ENCODE results near the gene UQCRC2. TPM values are rescaled to one million over a fixed set of nuclear protein-coding genes. Genes with fewer than 3 reads are reported as not detected.

UQCRC2 gene
- total RNA-seq, 2 experiments from 2014 or later: 260 to 273 TPM

- ChIA-PET POLR2A (no interaction called here), CTCF (no interaction called here)
- Mint-ChIP-seq H3K9me3 (no peaks in the 10 kb centered on the region), H3K4me3 (no peak overlapping the region), H3K27ac (no peak overlapping the region), H3K36me3 (peaks cover 21% of the 10 kb centered on the region), H3K27me3 (no peaks in the 10 kb centered on the region), H3K4me1 (ENCODE audit: low read depth) (no peaks in the 10 kb centered on the region)
- DNase-seq: no peak
- intact Hi-C loops (cut with micrococcal nuclease): no loop called here
These were observed 32.4 kb downstream of the UQCRC2 start for GRCh38 chr16:21985524-21985923.

GRCh38 chr16:21986692-21987246 lies 33.6 kb downstream of the UQCRC2 start:
- Mint-ChIP-seq H3K27me3 (no peaks in the 10 kb centered on the region), H3K9me3 (no peaks in the 10 kb centered on the region)

GRCh38 chr16:21987498-21987897 lies 34.3 kb downstream of the UQCRC2 start:
- DNase-seq: no peak
- Mint-ChIP-seq H3K27ac (no peak overlapping the region), H3K4me1 (ENCODE audit: low read depth) (peaks cover 8% of the 10 kb centered on the region), H3K4me3 (no peak overlapping the region), H3K9me3 (no peaks in the 10 kb centered on the region), H3K27me3 (no peaks in the 10 kb centered on the region), H3K36me3 (peaks cover 10% of the 10 kb centered on the region)
- ChIA-PET POLR2A (no interaction called here), CTCF (interaction anchor here (1.1 to 4.6 kb wide), 2 partner anchors 14 to 90 kb away, joined by 3 to 45 read pairs; no protein-coding TSS in a partner anchor)
- intact Hi-C loops (cut with micrococcal nuclease): no loop called here

More at GRCh38 chr16:21986692-21987246, 33.6 kb downstream of the UQCRC2 start:
- intact Hi-C loops (cut with micrococcal nuclease): no loop called here
- H3K4me1 Mint-ChIP-seq (ENCODE audit: low read depth): peaks cover 5% of the 10 kb centered on the region
- ChIA-PET POLR2A (no interaction called here), CTCF (interaction anchor here (0.9 kb wide), 1 partner anchor 85 kb away, joined by 3 read pairs; no protein-coding TSS in a partner anchor)
- no peak overlapping the region for H3K4me3 Mint-ChIP-seq
- DNase-seq: no peak
- H3K36me3 Mint-ChIP-seq: peaks cover 16% of the 10 kb centered on the region
- no peak overlapping the region for H3K27ac Mint-ChIP-seq

- no peaks in the 10 kb centered on the region for H3K27me3 Mint-ChIP-seq
- no peak for DNase-seq
- H3K4me3 Mint-ChIP-seq: no peak overlapping the region
- peaks cover 4% of the 10 kb centered on the region for H3K36me3 Mint-ChIP-seq
- ChIA-PET CTCF (interaction anchor here (1.0 to 4.6 kb wide), 4 partner anchors 11 to 199 kb away, joined by 3 to 45 read pairs (median 12); no protein-coding TSS in a partner anchor), POLR2A (interaction anchor here (0.7 to 1.7 kb wide), 2 partner anchors 36 to 320 kb away, joined by 3 to 5 read pairs; partner anchors contain the start of gene UQCRC2)
- intact Hi-C loops (cut with micrococcal nuclease): no loop called here
- no peak overlapping the region for H3K27ac Mint-ChIP-seq
- peaks cover 12% of the 10 kb centered on the region for H3K4me1 Mint-ChIP-seq (ENCODE audit: low read depth)
- no peaks in the 10 kb centered on the region for H3K9me3 Mint-ChIP-seq
These were observed 36.0 kb downstream of the UQCRC2 start for GRCh38 chr16:21989133-21989532.

GRCh38 chr16:21989751-21990150 lies 36.6 kb downstream of the UQCRC2 start:
- peaks cover 3% of the 10 kb centered on the region for H3K36me3 Mint-ChIP-seq
- POLR2A ChIA-PET: interaction anchor here (1.7 kb wide), 1 partner anchor 36 kb away, joined by 5 read pairs; the partner anchor contains the start of gene UQCRC2
- peaks cover 12% of the 10 kb centered on the region for H3K4me1 Mint-ChIP-seq (ENCODE audit: low read depth)
- CTCF ChIA-PET: interaction anchor here (0.6 to 4.6 kb wide), 6 partner anchors 10 to 405 kb away, joined by 3 to 45 read pairs (median 6); no protein-coding TSS in a partner anchor
- no peak for DNase-seq
- H3K27ac Mint-ChIP-seq: no peak overlapping the region
- no peaks in the 10 kb centered on the region for H3K9me3 Mint-ChIP-seq
- no peak overlapping the region for H3K4me3 Mint-ChIP-seq
- intact Hi-C loops (cut with micrococcal nuclease): no loop called here
- H3K27me3 Mint-ChIP-seq: no peaks in the 10 kb centered on the region

GRCh38 chr16:21990381-21990944 lies 37.3 kb downstream of the UQCRC2 start:
- DNase-seq: no peak
- no peaks in the 10 kb centered on the region for H3K27me3 Mint-ChIP-seq
- no peak overlapping the region for H3K4me3 Mint-ChIP-seq
- no peaks in the 10 kb centered on the region for H3K9me3 Mint-ChIP-seq
- ChIA-PET POLR2A (interaction anchor here (1.7 kb wide), 1 partner anchor 37 kb away, joined by 5 read pairs; the partner anchor contains the start of gene UQCRC2), CTCF (interaction anchor here (0.6 to 4.6 kb wide), 7 partner anchors 9 to 406 kb away, joined by 3 to 45 read pairs (median 8); no protein-coding TSS in a partner anchor)
- intact Hi-C loops (cut with micrococcal nuclease): no loop called here
- H3K27ac Mint-ChIP-seq: no peak overlapping the region
- H3K4me1 Mint-ChIP-seq (ENCODE audit: low read depth): peaks cover 12% of the 10 kb centered on the region
- H3K36me3 Mint-ChIP-seq: no peaks in the 10 kb centered on the region

GRCh38 chr16:21991621-21992020 lies 38.5 kb downstream of the UQCRC2 start:
- POLR2A ChIA-PET: no interaction called here
- Mint-ChIP-seq H3K4me1 (ENCODE audit: low read depth) (peaks cover 12% of the 10 kb centered on the region), H3K27me3 (no peaks in the 10 kb centered on the region), H3K9me3 (no peaks in the 10 kb centered on the region), H3K4me3 (no peak overlapping the region), H3K27ac (no peak overlapping the region), H3K36me3 (no peaks in the 10 kb centered on the region)
- intact Hi-C loops (cut with micrococcal nuclease): no loop called here
- DNase-seq: no peak
- CTCF ChIA-PET: interaction anchor here (1.0 to 4.6 kb wide), 4 partner anchors 10 to 197 kb away, joined by 3 to 45 read pairs (median 11); no protein-coding TSS in a partner anchor

GRCh38 chr16:21994856-21995465 lies 41.8 kb downstream of the UQCRC2 start:
- peaks cover 12% of the 10 kb centered on the region for H3K4me1 Mint-ChIP-seq (ENCODE audit: low read depth)
- no peak overlapping the region for H3K27ac Mint-ChIP-seq
- POLR2A ChIA-PET: no interaction called here
- intact Hi-C loops (cut with micrococcal nuclease): no loop called here
- CTCF ChIA-PET: interaction anchor here (1.6 to 20.9 kb wide), 2 partner anchors 83 to 104 kb away, joined by 7 to 529 read pairs; no protein-coding TSS in a partner anchor
- DNase-seq: no peak
- no peaks in the 10 kb centered on the region for H3K36me3 Mint-ChIP-seq
- no peaks in the 10 kb centered on the region for H3K27me3 Mint-ChIP-seq
- H3K4me3 Mint-ChIP-seq: no peak overlapping the region
- no peaks in the 10 kb centered on the region for H3K9me3 Mint-ChIP-seq

- ChIA-PET POLR2A (no interaction called here), CTCF (interaction anchor here (0.9 to 20.9 kb wide), 4 partner anchors 12 to 102 kb away, joined by 3 to 529 read pairs (median 6); no protein-coding TSS in a partner anchor)
- DNase-seq: no peak
- Mint-ChIP-seq H3K9me3 (no peaks in the 10 kb centered on the region), H3K36me3 (no peaks in the 10 kb centered on the region), H3K4me3 (no peak overlapping the region), H3K27ac (no peak overlapping the region), H3K4me1 (ENCODE audit: low read depth) (peaks cover 13% of the 10 kb centered on the region), H3K27me3 (no peaks in the 10 kb centered on the region)
- intact Hi-C loops (cut with micrococcal nuclease): no loop called here
These were observed 43.9 kb downstream of the UQCRC2 start for GRCh38 chr16:21996923-21997696.

- ChIA-PET POLR2A (no interaction called here), CTCF (interaction anchor here (0.5 to 20.9 kb wide), 7 partner anchors 11 to 299 kb away, joined by 3 to 529 read pairs (median 6); no protein-coding TSS in a partner anchor)
- Mint-ChIP-seq H3K36me3 (no peaks in the 10 kb centered on the region), H3K4me3 (no peak overlapping the region), H3K4me1 (ENCODE audit: low read depth) (peaks cover 10% of the 10 kb centered on the region), H3K27me3 (no peaks in the 10 kb centered on the region), H3K27ac (no peak overlapping the region), H3K9me3 (no peaks in the 10 kb centered on the region)
- no peak for DNase-seq
- intact Hi-C loops (cut with micrococcal nuclease): no loop called here
These were observed 44.7 kb downstream of the UQCRC2 start for GRCh38 chr16:21997697-21998480.

GRCh38 chr16:22001591-22001990 lies 48.4 kb downstream of the UQCRC2 start:
- Mint-ChIP-seq H3K27ac (no peak overlapping the region), H3K4me3 (no peak overlapping the region), H3K4me1 (ENCODE audit: low read depth) (peaks cover 10% of the 10 kb centered on the region), H3K27me3 (no peaks in the 10 kb centered on the region), H3K9me3 (no peaks in the 10 kb centered on the region), H3K36me3 (no peaks in the 10 kb centered on the region)
- no peak for DNase-seq
- CTCF ChIA-PET: interaction anchor here (0.6 to 20.9 kb wide), 24 partner anchors 8 to 191 kb away, joined by 3 to 529 read pairs (median 4); no protein-coding TSS in a partner anchor
- intact Hi-C loops (cut with micrococcal nuclease): loop anchor here (1.0 kb wide), 2 partner anchors 76 to 187 kb away; no protein-coding TSS in a partner anchor
- POLR2A ChIA-PET: interaction anchor here (2.0 kb wide), 1 partner anchor 76 kb away, joined by 8 read pairs; no protein-coding TSS in a partner anchor

Measured in activated CD4-positive, alpha-beta memory T cell treated with anti-CD3 and anti-CD28 coated beads for 36 hours (primary cell).